ENCODE measurements around the gene AK5. TPM values are rescaled to one million over a fixed set of nuclear protein-coding genes. Genes with fewer than 3 reads are reported as not detected.

Gene AK5
- total and polyA plus RNA-seq, 2 donors = 0.79 to 6.5 TPM

DNA sequence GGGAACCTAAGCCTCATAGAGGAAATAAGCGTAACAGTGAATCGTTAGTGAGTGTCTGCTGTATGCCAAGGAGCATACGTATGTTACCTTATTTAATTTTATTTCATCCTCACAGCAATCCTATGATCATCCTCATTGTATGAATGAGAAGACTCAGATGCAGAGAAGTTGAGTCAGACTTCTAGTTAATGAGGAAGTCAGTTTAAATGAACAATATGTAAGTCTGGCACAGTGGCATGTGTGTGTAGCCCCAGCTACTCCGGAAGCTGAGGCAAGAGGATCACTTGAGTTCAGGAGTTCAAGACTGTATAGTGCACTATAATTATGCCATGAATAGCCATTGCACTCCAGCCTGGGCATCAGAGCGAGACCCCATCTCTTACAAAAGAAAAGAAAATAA lies 252.6 kb downstream of the AK5 start:
- no peak for DNase-seq (ENCODE audit: extremely low spot score)
- WGBS = 85% methylated on average over 5 of the region's 5 CpGs

DNA sequence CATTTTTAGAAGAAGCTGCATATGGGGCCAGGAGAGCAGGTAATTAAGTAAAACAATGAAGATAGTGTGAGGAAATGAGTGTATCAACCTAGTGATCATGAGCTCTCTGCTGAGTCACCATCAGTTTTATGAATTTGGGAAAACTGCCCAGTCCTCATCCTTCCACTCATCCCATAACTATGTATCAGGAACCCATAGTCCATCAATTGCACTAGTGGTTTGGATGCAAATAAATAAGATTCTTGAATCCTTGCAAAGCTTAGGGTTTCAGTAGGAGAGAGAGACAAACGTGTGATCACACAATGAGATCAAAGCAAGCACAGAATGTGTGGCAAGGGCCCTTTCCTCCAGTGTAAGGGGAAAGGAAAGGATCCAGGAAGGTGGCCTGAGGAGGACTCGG lies 255.0 kb downstream of the AK5 start:
- no peaks in the 10 kb centered on the region for H3K4me1 ChIP-seq (ENCODE audit: insufficient read depth)
- H3K36me3 ChIP-seq (ENCODE audit: insufficient read depth) = no peaks in the 10 kb centered on the region
- H3K4me3 ChIP-seq (ENCODE audit: low read depth, low read length) = no peak overlapping the region
- WGBS = 60% methylated on average over 2 of the region's 2 CpGs
- DNase-seq (ENCODE audit: extremely low spot score) = no peak
- H3K27ac ChIP-seq (ENCODE audit: low read depth) = no peak overlapping the region

More for the DNA sequence above, 252.6 kb downstream of the AK5 start:
- Histone ChIP-seq H3K27ac (ENCODE audit: low read depth) (no peak overlapping the region), H3K4me1 (ENCODE audit: insufficient read depth) (no peaks in the 10 kb centered on the region), H3K4me3 (ENCODE audit: low read depth, low read length) (no peak overlapping the region), H3K36me3 (ENCODE audit: insufficient read depth) (no peaks in the 10 kb centered on the region)

DNA sequence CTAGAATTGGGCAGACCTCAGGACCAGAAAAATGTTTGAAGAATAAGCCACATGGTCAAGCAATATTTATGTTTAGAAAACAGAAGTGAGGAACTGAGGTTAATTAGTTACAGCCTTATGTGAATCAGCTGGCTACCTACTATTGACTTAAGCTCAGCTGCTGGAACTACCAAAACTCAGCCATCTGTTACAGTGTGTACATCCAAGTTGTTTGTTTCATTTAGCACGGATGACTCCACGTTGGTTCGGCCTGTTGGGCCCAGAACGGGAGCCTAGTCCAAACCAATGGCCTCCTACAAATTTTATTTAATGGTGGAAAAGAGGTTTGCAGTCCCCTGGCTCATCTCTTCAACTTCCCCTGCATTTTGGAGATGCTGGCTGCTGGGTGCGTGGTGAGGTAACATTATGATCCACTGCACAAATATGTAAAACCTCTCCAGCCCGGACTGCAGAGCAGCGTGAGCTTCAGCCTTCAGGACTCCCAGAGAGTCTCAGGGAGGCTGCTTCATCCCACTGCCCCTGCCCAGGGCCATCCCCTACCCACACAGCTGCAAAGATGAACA lies 257.2 kb downstream of the AK5 start:
- DNase-seq (ENCODE audit: extremely low spot score) = no peak
- Histone ChIP-seq H3K27ac (ENCODE audit: low read depth) (no peak overlapping the region), H3K36me3 (ENCODE audit: insufficient read depth) (no peaks in the 10 kb centered on the region), H3K4me1 (ENCODE audit: insufficient read depth) (no peaks in the 10 kb centered on the region), H3K4me3 (ENCODE audit: low read depth, low read length) (no peak overlapping the region)
- 49% methylated on average over 7 of the region's 7 CpGs for WGBS

DNA sequence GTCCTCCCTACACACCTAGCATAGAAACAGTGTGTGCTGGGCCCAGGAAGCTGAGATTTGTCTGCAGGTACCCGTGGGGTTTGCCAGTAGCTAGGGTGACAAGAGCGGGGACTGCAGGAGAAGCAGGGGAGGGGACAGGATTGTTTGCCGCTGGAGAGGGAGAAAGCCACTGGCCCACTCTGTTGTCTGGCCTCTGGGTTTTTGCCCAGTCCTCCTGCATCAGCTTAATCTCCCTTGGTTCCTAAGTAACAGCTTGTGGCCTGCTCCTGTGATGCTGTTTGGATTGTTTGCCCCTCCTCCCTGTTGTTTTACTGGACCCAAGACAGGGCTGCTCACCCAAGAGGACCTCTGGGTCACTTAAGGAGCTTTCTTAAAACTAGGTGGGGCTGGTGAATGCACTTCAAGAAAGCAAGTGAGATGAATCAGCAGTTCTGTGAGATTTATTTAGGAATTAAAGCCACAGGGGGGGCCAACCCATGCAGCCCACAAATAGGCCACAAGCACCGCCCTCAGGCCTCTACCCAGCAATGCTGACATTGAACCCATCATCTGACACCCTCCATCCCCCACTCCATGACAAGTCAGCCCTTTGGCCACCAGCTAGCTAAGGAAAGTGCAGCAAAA lies 257.8 kb downstream of the AK5 start:
- Histone ChIP-seq H3K27ac (ENCODE audit: low read depth) (no peak overlapping the region), H3K36me3 (ENCODE audit: insufficient read depth) (no peaks in the 10 kb centered on the region), H3K4me3 (ENCODE audit: low read depth, low read length) (no peak overlapping the region), H3K4me1 (ENCODE audit: insufficient read depth) (no peaks in the 10 kb centered on the region)
- no peak for DNase-seq (ENCODE audit: extremely low spot score)
- WGBS = 64% methylated on average over 4 of the region's 4 CpGs

DNA sequence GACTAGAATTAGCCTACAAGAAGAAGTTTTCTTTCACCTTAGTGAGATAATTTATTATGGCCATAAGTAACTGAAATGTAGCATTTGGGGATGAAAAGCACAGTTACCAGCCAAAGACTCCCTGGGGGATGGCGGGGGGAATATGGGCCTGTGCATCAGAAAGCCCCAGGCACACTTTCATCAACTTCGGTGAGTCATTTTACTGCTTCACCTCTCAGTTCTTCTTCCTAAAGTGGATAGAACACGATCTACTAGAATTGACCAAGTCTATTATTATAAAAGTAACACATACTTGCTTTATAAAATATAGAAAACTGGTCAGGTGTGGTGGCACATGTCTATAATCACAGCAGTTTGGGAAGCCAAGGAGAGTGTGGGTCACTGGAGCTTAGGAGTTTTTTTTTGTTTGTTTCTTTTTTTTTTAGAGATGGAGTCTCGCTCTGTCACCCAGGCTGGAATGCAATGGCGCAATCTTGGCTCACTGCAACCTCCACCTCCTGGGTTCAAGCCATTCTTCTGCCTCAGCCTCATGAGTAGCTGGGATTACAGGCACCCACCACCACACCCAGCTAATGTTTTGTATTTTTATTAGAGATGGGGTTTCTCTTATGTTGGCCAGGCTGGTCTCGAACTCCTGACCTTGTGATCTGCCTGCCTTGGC lies 258.8 kb downstream of the AK5 start:
- Histone ChIP-seq H3K4me3 (ENCODE audit: low read depth, low read length) (no peak overlapping the region), H3K4me1 (ENCODE audit: insufficient read depth) (no peaks in the 10 kb centered on the region), H3K27ac (ENCODE audit: low read depth) (no peak overlapping the region), H3K36me3 (ENCODE audit: insufficient read depth) (no peaks in the 10 kb centered on the region)
- 94% methylated on average over 6 of the region's 6 CpGs for WGBS
- no peak for DNase-seq (ENCODE audit: extremely low spot score)

DNA sequence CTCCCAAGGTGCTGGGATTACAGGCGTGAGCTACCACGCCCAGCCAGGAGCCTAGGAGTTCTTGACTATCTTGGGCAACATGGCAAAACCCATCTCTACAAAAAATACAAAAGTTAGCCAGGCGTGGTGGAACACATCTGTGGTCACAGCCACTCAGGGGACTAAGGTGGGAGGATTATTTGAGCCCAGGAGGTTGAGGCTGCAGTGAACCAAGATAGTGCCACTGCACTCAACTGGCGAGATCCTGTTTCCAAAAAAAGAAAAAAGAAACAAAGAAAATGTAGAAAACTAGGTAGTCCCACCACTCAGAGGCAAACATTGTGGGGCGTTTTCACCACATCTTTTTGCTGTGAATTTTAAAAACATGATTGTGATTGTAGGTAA lies 259.3 kb downstream of the AK5 start:
- Histone ChIP-seq H3K27ac (ENCODE audit: low read depth) (no peak overlapping the region), H3K4me3 (ENCODE audit: low read depth, low read length) (no peak overlapping the region), H3K36me3 (ENCODE audit: insufficient read depth) (no peaks in the 10 kb centered on the region), H3K4me1 (ENCODE audit: insufficient read depth) (no peaks in the 10 kb centered on the region)
- no peak for DNase-seq (ENCODE audit: extremely low spot score)
- 96% methylated on average over 5 of the region's 5 CpGs for WGBS

DNA sequence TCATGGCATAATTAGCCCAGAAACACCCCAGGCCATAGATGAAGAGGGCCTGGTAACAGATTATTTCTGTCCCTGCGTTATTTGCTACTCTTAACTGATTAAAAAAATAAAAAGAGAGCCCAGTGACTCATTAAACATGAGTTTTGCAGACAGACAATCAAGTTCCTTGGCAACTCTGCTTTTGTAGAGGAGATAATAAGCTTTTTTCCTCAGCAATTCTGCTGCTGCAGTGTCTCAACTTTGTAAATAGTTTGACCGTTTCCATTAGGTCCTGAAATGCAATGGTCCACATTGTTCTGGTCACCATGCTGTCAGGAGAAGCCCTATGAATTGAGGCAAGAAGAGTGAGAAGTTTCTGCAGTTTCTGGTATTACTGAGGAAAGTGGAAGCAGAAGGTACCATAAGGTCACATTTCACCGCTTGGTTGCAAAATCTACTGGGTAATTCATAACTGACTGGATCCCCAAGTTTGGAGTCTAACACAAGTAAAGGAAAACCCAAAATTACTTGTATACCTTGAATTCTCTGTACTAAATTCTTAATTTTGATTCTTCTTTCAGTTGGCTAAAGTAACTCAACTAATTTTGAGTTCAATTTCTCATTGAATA lies 261.1 kb downstream of the AK5 start:
- 75% methylated on average over 3 of the region's 3 CpGs for WGBS
- Histone ChIP-seq H3K4me1 (ENCODE audit: insufficient read depth) (no peaks in the 10 kb centered on the region), H3K36me3 (ENCODE audit: insufficient read depth) (no peaks in the 10 kb centered on the region), H3K27ac (ENCODE audit: low read depth) (no peak overlapping the region), H3K4me3 (ENCODE audit: low read depth, low read length) (no peak overlapping the region)
- DNase-seq (ENCODE audit: extremely low spot score) = no peak

DNA sequence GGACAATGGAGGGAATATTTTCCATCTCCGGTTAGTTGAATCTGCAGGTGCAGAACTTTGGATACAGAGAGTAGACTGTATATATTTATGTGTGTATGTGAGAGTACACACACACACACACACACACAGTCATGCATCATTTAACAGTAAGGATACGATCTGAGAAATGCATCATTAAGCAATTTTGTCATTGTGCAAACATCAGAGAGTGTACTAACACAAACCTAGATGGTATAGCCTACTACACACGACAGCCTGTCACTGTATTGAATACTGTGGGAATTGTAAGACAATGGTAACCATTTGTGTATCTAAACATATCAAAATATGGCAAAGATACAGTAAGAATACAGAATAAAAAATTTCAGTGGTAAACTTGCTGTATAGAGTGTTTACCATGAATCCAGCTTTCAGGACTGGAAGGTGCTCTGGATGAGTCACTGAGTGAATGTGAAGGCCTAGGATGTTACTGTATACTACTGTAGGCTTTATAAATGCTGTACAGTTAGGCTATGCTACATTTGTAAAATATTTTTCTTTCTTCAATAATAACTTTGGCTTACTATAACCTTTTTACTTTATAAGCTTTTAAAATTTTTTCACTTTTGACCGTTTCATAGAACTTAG lies 262.1 kb downstream of the AK5 start:
- no peak for DNase-seq (ENCODE audit: extremely low spot score)
- Histone ChIP-seq H3K4me1 (ENCODE audit: insufficient read depth) (no peaks in the 10 kb centered on the region), H3K27ac (ENCODE audit: low read depth) (no peak overlapping the region), H3K36me3 (ENCODE audit: insufficient read depth) (no peaks in the 10 kb centered on the region), H3K4me3 (ENCODE audit: low read depth, low read length) (no peak overlapping the region)
- 74% methylated on average over 4 of the region's 4 CpGs for WGBS

DNA sequence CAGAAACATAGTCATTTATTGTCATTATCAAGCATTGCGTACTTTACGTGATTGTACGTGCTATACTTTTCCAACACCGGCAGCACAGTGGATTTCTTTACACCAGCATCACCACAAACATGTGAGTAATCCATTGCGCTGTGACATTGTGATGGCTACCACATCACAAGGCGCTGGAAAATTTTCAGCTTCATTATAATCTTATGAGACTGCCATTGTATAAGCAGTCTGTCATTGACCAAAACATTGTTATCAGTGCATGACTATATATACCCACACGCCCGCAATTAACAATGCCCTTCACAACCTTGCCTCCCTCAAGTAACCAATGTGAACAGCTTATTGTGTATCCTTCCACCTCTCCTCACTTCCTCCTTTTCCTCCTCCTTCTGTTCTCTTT lies 263.0 kb downstream of the AK5 start:
- no peaks in the 10 kb centered on the region for H3K4me1 ChIP-seq (ENCODE audit: insufficient read depth)
- no peak overlapping the region for H3K27ac ChIP-seq (ENCODE audit: low read depth)
- no peaks in the 10 kb centered on the region for H3K36me3 ChIP-seq (ENCODE audit: insufficient read depth)
- no peak for DNase-seq (ENCODE audit: extremely low spot score)
- H3K4me3 ChIP-seq (ENCODE audit: low read depth, low read length) = no peak overlapping the region
- 89% methylated on average over 8 of the region's 8 CpGs for WGBS

DNA sequence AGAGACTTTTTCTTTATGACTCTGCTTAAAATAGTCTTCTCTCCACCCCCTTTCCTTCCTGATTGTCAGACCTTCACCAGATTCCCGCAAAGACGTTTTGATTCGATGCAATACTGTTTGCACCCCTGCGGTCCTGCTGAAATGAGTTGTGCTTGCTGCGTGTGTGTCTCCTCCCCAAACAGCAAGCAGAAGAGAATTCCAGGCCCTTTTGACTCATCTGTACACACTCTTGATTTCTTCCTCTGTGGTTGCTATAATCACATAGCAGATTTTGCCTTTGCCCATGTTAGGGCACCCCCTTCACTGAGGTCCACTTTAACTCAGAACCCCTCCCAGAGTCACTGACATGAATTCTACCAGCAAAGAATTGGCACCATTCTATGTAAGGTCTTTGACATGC lies 264.2 kb downstream of the AK5 start:
- no peak for DNase-seq (ENCODE audit: extremely low spot score)
- WGBS = 74% methylated on average over 5 of the region's 5 CpGs
- Histone ChIP-seq H3K4me3 (ENCODE audit: low read depth, low read length) (no peak overlapping the region), H3K4me1 (ENCODE audit: insufficient read depth) (no peaks in the 10 kb centered on the region), H3K36me3 (ENCODE audit: insufficient read depth) (no peaks in the 10 kb centered on the region), H3K27ac (ENCODE audit: low read depth) (no peak overlapping the region)

DNA sequence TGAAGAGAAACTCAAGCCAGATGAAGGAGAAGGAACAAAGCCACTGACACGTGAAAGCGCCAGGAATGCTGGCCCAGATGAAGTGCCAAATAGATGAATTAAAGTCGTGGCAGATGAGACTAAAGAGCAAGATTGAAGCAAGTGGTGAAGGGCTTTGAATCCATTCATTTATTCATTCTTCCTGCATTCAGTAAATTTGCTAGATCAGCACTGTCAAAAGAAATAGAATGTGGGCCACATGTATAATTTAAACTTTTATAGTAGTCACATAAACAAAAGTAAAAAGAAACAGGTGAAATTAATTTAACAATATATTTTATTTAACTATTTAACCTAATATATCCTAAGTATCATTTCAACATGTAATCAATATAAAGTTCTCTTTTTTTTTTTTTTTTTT lies 265.1 kb downstream of the AK5 start:
- H3K27ac ChIP-seq (ENCODE audit: low read depth) = no peak overlapping the region
- DNase-seq (ENCODE audit: extremely low spot score) = no peak
- no peaks in the 10 kb centered on the region for H3K36me3 ChIP-seq (ENCODE audit: insufficient read depth)
- H3K4me1 ChIP-seq (ENCODE audit: insufficient read depth) = no peaks in the 10 kb centered on the region
- 82% methylated on average over 3 of the region's 3 CpGs for WGBS
- H3K4me3 ChIP-seq (ENCODE audit: low read depth, low read length) = no peak overlapping the region

DNA sequence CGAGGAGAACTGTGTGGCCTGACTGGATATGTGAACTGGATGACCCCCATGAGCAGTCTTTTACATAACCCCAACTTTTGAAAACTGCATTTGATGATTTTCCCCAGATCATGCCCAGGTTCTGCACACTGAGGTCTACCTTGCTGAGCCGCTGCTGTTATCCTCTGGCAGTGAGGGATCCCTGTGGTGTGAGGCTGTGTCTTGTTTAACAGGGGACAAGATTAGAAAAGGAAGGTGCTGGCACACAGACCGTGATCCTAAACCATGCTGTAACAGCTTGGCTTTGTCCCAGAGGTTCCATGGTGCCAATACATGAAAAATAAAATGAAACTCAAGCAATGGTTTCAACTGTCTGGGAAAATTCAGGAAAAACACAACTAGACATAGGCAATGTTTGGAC lies 266.5 kb downstream of the AK5 start:
- WGBS = 71% methylated on average over 3 of the region's 3 CpGs
- no peak for DNase-seq (ENCODE audit: extremely low spot score)
- no peaks in the 10 kb centered on the region for H3K36me3 ChIP-seq (ENCODE audit: insufficient read depth)
- no peak overlapping the region for H3K27ac ChIP-seq (ENCODE audit: low read depth)
- H3K4me1 ChIP-seq (ENCODE audit: insufficient read depth) = no peaks in the 10 kb centered on the region
- H3K4me3 ChIP-seq (ENCODE audit: low read depth, low read length) = no peak overlapping the region

DNA sequence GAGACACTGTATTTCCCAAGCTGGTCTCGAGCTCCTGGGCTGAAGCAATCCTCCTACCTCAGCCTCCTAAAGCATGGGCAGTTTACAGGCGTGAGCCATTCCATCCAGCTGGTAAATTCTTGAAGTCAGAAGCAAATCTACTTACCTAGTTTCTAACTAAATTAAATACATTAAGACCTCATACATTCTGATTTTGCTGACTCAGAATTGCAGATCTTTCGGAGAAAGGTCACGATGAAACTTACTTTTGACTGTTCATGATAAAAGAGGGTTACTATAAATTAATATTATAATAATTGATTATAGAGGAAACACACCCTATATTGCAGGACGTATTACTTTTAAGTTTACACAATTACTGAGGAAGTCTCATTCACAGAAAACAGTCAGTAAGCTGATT lies 268.3 kb downstream of the AK5 start:
- no peaks in the 10 kb centered on the region for H3K36me3 ChIP-seq (ENCODE audit: insufficient read depth)
- DNase-seq (ENCODE audit: extremely low spot score) = no peak
- H3K4me1 ChIP-seq (ENCODE audit: insufficient read depth) = no peaks in the 10 kb centered on the region
- 88% methylated on average over 5 of the region's 5 CpGs for WGBS
- H3K27ac ChIP-seq (ENCODE audit: low read depth) = no peak overlapping the region
- no peak overlapping the region for H3K4me3 ChIP-seq (ENCODE audit: low read depth, low read length)

DNA sequence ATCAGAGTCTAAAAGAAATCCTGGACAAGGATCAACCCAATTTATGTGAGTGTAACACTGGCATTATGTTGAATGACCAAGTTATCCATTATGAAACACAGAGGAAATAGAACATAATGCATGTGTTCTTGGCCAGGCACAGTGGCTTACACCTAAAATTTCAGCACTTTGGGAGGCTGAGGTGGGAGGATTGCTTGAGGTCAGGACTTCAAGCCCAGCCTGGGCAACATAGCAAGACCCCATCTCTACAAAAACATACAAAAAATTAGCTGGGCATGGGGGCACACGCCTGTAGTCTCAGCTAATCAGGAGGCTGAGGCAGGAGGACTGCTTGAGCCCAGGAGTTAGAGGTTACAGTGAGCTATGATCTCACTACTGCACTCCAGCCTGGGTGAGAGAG lies 270.8 kb downstream of the AK5 start:
- H3K27ac ChIP-seq (ENCODE audit: low read depth) = no peak overlapping the region
- H3K36me3 ChIP-seq (ENCODE audit: insufficient read depth) = no peaks in the 10 kb centered on the region
- WGBS = 92% methylated on average over 1 of the region's 1 CpG
- no peaks in the 10 kb centered on the region for H3K4me1 ChIP-seq (ENCODE audit: insufficient read depth)
- H3K4me3 ChIP-seq (ENCODE audit: low read depth, low read length) = no peak overlapping the region
- DNase-seq (ENCODE audit: extremely low spot score) = no peak

Data from urinary bladder (tissue), 4 donors.